Cardiac muscle cell (in vitro differentiated cells and primary cell): ENCODE measurements around the gene TTC28. TPM values are rescaled to one million over a fixed set of nuclear protein-coding genes. Genes with fewer than 3 reads are reported as not detected.

ENCODE experiments used
- DNase-seq, 2 donors: peaks; one replicate each; pipeline versions ENCODE4 v3.0.0 to v3.0.0-alpha.2; 2010 to 2017; ENCODE audit warnings: low read depth in 1 of 2, low spot score in 1 of 2
- H3K27ac ChIP-seq: fragments of 200-600 bp; sonication (generic); 2 replicates; pipeline ENCODE4 v1.5.1; 2016
- H3K27me3 ChIP-seq: fragments of 200-600 bp; sonication (generic); 2 replicates; pipeline ENCODE4 v1.6.0; 2016; ENCODE audit warnings: control low read depth
- H3K36me3 ChIP-seq: fragments of 200-600 bp; sonication (generic); 2 replicates; pipeline ENCODE4 v1.5.1; 2016; ENCODE audit warnings: control low read depth
- H3K4me1 ChIP-seq: fragments of 200-600 bp; sonication (generic); 2 replicates; pipeline ENCODE4 v1.8.1; 2017; ENCODE audit warnings: low read depth, mild to moderate bottlenecking, mixed run types
- H3K4me3 ChIP-seq: fragments of 200-600 bp; sonication (generic); 2 replicates; pipeline ENCODE4 v1.5.1; 2016; ENCODE audit warnings: mild to moderate bottlenecking
- H3K9me3 ChIP-seq: fragments of 200-600 bp; sonication (generic); 2 replicates; pipeline ENCODE4 v1.5.1; 2017; ENCODE audit warnings: low read depth, mild to moderate bottlenecking, control low read depth
- polyA plus RNA-seq: library from polyadenylated mRNA; unstranded; fragments of >200 nt; fragmentation: Nextera tagmentation; extraction: Ambion mirVana; gene quantifications from 2 replicates; pipeline ENCODE4 v1.2.1, GENCODE V29; 2016
- total RNA-seq: library from RNA; depleted of rRNA; stranded (reverse); fragments of >200 nt; gene quantifications from 2 replicates; pipeline ENCODE4 v1.2.3, GENCODE V29; 2016
- TF ChIP-seq, protein P1 (sequence below): IDR thresholded peaks from 2 replicates; pipeline ENCODE4 v1.5.1; 2012; ENCODE audit warnings: low read depth, mild to moderate bottlenecking, low read length

The TTC28 gene
- total and polyA plus RNA-seq, 2 experiments from 2014 or later = 27.3 to 109 TPM

DNA sequence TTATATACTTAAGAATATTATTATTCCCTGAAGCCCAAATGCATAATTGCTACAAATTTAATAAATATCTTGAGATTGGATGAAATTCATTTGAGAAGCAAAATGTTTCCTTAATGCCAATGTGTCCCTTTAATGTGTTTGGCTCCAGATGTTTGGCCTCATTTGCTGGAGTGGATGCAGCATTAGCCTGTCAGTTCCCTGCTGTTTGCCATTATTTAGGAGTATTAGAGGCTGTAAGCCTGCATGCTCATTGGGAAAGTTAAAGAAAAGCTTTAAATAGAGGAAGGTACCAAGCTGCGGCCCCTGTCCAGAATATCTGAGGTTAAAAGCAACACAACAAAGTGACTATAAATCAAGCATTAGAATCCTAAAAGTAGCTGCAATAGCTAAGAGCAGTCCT is 705.8 kb downstream of the TTC28 start:
- H3K27me3 ChIP-seq = no peaks in the 10 kb centered on the region
- TF ChIP-seq, protein P1, sequence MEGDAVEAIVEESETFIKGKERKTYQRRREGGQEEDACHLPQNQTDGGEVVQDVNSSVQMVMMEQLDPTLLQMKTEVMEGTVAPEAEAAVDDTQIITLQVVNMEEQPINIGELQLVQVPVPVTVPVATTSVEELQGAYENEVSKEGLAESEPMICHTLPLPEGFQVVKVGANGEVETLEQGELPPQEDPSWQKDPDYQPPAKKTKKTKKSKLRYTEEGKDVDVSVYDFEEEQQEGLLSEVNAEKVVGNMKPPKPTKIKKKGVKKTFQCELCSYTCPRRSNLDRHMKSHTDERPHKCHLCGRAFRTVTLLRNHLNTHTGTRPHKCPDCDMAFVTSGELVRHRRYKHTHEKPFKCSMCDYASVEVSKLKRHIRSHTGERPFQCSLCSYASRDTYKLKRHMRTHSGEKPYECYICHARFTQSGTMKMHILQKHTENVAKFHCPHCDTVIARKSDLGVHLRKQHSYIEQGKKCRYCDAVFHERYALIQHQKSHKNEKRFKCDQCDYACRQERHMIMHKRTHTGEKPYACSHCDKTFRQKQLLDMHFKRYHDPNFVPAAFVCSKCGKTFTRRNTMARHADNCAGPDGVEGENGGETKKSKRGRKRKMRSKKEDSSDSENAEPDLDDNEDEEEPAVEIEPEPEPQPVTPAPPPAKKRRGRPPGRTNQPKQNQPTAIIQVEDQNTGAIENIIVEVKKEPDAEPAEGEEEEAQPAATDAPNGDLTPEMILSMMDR = no peak
- H3K36me3 ChIP-seq = no peaks in the 10 kb centered on the region
- no peaks in the 10 kb centered on the region for H3K9me3 ChIP-seq
- no peak for DNase-seq
- H3K4me3 ChIP-seq = no peak overlapping the region
- H3K4me1 ChIP-seq = no peaks in the 10 kb centered on the region
- H3K27ac ChIP-seq = no peak overlapping the region

DNA sequence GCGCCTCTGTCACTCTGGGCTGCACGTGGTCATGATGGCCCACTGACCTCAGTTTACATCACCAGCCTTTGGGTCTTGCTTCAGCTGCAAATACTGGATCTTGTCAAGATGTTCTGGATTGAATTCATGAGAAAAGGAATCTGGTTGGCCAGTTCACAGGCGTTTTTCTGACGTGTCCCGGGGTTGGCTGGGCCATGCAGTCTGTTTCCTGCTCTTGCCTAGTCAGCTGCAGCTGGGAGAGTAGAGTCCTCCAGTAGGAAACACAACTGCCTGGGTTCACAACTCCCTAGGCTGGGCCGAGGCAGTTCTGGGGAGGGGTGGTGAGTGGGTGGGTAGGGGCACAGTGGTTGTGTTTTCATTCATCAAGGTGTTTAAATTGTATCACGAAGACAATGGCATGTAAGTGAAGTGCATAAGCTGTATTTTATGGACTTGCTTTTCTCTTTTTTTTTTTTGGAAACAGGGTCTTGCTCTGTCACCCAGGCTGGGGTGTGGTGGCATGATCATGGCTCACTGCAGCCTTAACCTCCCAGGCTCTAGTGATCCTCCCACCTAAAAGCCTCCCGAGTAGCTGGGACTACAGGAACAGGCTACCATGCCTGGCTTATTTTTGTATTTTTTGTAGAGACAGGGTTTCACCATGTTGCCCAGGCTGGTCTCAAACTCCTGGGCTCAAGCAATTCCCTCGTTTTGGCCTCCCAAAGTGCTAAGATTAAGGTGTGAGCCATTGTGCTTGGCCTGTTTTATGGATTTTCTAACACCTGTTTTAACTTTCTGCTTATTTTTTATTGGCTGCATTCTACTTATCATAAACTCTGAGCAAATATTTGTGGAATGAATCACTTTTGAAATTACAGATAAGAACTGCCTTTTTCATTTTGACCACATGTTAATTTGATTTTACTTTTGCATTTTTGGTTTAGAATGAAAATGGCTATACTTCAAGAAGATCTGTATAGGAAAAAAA is 706.6 kb downstream of the TTC28 start:
- no peaks in the 10 kb centered on the region for H3K36me3 ChIP-seq
- H3K4me1 ChIP-seq = no peaks in the 10 kb centered on the region
- H3K27me3 ChIP-seq = no peaks in the 10 kb centered on the region
- DNase-seq = peak in 1 of 2 donors; percentile 31
- no peak overlapping the region for H3K27ac ChIP-seq
- TF ChIP-seq, protein P1 = no peak
- H3K9me3 ChIP-seq = no peaks in the 10 kb centered on the region
- no peak overlapping the region for H3K4me3 ChIP-seq

DNA sequence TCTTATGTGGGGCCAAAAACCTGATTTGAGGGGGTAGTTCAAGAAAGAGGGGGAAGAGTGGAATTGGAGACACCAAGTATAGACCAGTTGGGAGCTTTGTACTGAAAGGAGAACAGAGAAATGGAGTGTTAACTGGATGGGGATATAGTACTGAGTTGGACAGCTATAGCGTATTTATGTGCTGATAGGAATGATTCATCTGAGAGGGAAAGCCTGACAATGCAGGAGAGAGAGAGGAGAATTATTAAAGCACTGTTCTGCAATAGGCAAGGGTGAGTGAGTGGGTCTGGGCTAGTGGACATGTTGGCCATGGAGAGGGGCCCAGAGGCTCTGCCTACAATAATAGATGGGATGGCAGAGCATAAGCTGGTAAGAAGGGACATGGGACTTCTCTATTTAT is 707.7 kb downstream of the TTC28 start:
- no peak overlapping the region for H3K4me3 ChIP-seq
- no peaks in the 10 kb centered on the region for H3K27me3 ChIP-seq
- TF ChIP-seq, protein P1 = no peak
- no peaks in the 10 kb centered on the region for H3K9me3 ChIP-seq
- no peaks in the 10 kb centered on the region for H3K4me1 ChIP-seq
- DNase-seq = no peak
- no peak overlapping the region for H3K27ac ChIP-seq
- no peaks in the 10 kb centered on the region for H3K36me3 ChIP-seq

DNA sequence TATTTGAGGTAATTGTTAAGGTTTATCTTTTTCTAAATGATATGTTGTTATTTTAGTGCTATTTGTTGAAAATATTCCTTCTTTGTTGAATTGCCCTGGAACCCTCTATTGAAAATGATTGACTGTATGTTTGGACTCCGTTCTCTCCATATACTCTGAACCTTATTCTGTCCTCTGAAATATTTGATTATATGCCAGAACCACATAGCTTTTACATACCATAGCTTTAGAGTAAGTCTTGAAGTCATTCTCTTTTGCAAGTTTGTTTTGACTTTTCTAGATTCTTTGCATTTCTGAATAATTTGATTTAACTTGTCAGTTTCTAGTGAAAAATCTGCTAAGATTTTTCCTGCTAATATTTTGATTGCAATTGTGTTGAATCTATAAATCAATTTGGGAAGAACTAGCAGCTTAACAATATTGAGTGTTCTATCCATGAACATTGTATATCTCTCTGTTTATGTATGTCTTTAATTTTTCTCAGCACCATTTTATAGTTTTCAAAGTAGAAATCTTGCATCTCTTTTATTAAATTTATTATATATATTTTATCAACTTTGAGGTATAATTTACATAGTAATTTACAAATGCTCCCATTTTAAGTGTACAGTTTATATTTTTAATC is 708.9 kb downstream of the TTC28 start:
- Histone ChIP-seq H3K27ac (no peak overlapping the region), H3K4me3 (no peak overlapping the region), H3K36me3 (no peaks in the 10 kb centered on the region), H3K9me3 (no peaks in the 10 kb centered on the region), H3K27me3 (no peaks in the 10 kb centered on the region), H3K4me1 (no peaks in the 10 kb centered on the region)
- DNase-seq = no peak
- TF ChIP-seq, protein P1 = no peak

DNA sequence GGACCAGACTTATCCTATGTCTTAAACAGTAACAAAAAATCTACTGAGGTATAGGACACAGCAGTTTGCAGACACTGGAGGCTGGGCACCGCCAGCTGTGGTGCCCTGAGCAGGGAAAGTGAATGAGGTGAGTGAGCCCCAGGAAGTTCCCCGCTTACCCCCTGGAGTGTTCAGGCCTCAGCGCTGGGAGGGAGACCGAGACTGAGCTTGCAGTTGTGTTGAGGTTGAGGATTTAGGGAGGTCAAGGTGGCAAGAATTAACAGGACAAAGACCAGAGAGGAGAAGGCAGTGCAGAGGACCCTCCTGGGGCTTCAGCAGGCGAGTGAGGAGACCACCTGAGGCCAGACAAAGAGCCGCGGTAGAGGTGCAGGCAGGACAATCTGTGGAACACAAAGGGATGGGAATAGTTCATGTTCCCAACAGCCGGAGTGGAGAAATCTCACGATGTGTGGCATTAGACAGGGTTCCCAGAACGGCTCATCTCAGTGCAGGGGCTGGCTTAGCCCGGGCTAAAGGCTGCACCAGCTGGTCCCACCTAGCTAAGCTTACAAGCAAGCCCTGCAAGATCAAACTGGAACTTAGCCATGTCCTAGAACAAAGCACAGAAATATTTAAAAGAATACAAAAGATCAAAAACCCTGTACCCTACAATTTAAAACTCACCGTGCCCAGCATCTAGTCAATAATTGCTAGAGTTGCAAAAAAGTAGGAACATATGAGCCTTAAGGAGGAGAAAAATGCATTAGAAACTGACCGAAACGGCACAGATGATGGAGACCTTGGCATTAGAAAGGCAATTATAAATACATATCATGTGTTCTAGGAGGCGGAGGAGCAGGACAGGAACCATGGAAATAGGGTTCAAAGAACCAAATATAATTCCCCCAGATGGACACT is 713.2 kb downstream of the TTC28 start:
- TF ChIP-seq, protein P1 = no peak

More for the DNA sequence above, 713.2 kb downstream of the TTC28 start:
- no peak overlapping the region for H3K4me3 ChIP-seq
- H3K27ac ChIP-seq = no peak overlapping the region
- no peaks in the 10 kb centered on the region for H3K36me3 ChIP-seq
- H3K27me3 ChIP-seq = no peaks in the 10 kb centered on the region
- peaks cover 12% of the 10 kb centered on the region for H3K4me1 ChIP-seq
- no peaks in the 10 kb centered on the region for H3K9me3 ChIP-seq
- no peak for DNase-seq
